Stimulated activated CD4-positive, alpha-beta T cell treated with anti-CD3 and anti-CD28 coated beads, TNF-alpha, amount 100 ng/mL, for 4 hours (primary cell): ENCODE results near the gene FYN.

Experiments
- DNase-seq, 3 experiments: peaks; one replicate each; pipeline ENCODE4 v3.0.0-alpha.2; 2020; ENCODE audit warnings: low read depth in 3 of 3

The FYN gene

GRCh38 chr6:111880181-111880888 is 7.1 kb upstream of the FYN start:
- no peak for DNase-seq

DNA sequence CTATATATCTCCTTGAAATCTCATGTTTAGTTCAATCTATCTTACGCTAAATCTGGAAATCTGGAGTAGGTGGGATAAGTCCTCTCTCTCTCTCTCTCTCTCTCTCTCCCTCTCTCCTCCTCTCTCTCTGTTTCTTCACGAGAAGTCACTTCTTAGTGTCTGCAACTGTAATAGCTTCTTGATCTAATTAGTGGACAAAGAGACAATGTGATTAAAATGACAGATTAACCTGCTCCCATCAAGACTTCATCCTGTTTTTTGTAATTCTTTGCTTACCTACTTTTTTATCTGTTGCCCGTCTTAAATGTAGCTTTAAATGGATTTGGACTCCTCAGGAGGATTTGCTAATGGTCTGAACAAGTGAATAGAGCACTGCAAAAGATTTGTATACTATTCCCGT is 2.5 kb upstream of the FYN start:
- DNase-seq: no peak

- peak in 2 of 3 experiments; percentile 56 to 58 for DNase-seq
These were observed 768 bp upstream of the FYN start for GRCh38 chr6:111874025-111874415.

- peak; percentile 53 to 58 (median 57) for DNase-seq
These were observed 663 bp downstream of the FYN start for GRCh38 chr6:111872401-111873177.

GRCh38 chr6:111871725-111872400 is 1.4 kb downstream of the FYN start:
- DNase-seq: no peak

DNA sequence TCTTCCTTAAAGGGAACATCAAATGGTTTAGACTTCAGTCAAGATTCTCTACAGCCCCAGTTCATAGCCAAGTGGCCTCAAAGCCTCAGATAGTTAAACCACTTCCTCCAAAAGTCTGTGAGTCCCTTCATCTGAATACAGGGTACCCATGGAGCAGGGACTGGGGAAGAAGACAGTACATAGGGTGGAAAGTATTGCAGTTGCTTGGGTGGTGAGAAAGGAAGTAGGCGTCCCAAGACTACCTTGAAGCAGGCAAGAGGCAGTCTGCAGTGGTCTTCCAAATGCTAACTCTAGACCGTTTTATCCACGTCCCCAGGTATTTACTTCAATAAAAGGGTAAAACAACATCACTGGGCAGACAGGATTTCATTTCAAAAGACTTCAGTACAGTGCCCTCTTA is 2.0 kb downstream of the FYN start:
- no peak for DNase-seq

DNA sequence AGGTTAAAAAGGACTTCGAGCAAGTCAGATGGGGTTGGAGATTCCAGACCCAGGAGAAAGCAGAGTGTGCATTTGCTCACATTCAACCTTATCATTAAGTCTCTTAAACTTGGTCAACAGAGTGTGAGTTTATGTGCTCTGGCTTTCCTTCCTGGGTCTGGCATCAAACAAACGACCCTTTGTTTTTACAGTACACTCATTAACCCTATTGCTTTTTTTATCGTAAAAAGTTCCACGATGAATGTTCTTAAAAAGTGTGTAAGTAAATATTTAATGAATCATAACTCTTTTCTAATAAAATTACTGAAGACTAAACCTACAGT is 2.5 kb downstream of the FYN start:
- DNase-seq: no peak

DNA sequence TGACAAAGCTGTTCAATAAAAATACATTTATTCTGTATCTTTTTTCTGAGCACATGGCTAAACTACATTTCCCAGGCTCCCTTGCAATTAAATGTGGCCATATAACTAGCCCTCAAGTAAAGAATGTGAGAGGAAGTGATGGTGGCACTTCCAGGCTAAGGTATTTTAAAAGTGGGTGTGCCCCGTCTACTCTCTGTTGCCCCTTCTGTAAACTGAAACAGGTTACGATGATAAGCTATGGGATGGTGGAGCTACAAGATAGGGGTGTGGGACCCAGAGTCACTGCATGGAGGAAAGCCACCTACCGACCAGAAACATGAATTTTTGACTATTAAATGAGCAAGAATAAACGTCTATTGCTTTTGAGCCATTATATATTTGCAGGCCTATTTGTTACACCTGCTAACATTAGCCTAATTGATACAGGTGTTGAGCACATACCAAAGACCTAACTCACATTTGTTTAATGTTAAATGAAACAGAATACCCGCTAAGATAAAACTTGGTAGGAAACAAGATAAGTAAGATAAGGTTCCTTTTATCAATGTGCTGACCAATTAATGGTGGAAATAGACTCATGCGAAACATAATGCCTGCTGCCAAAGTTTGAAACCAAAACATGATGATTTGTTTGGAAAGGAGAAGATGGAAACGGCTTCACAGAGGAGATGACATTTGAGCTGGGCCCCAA is 3.1 kb downstream of the FYN start:
- no peak for DNase-seq

DNA sequence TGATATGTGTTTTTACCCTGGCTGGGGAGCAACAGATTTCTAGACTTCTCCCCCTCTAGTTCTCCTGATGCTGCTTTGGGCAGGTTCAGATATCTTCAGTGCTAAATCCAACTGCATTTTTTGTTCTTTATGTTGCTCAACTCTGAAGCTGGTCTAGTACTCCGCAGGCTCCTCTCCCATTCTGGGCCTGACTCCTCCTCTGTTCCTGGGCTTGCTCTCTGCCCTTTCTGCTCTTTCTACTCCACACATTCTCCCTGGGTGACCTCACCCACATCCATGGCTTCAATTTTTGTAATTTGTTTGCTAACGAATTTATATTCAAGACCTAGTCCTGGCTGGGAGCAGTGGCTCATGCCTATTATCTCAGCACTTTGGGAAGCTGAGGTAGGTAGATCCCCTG is 6.4 kb downstream of the FYN start:
- no peak for DNase-seq

DNA sequence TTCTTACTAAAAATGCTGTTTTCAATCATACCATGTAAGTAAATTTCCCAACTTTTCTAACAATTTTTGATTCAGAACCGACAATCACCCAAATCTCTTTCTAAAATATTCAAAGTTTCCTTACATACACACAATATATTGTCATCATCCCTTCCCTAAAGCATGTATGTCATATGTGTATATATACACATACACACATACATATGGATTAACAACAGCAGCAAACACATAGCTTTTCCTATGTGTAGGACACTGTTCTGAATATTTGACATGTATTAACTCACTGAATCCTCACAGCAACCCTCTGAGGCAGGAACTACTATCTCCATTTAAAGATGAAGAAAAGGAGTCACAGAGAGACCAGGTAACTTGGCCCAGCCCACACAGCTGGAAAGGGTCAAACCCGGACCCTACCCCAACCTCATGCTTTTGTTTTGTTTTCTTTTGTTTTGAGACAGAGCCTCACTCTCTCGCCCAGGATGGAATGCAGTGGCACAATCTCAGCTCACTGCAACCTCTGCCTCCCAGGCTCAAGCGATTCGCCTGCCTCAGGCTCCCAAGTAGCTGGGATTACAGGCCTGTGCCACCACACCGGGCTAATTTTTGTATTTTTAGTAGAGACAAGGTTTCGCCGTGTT is 7.2 kb downstream of the FYN start:
- DNase-seq: no peak

DNA sequence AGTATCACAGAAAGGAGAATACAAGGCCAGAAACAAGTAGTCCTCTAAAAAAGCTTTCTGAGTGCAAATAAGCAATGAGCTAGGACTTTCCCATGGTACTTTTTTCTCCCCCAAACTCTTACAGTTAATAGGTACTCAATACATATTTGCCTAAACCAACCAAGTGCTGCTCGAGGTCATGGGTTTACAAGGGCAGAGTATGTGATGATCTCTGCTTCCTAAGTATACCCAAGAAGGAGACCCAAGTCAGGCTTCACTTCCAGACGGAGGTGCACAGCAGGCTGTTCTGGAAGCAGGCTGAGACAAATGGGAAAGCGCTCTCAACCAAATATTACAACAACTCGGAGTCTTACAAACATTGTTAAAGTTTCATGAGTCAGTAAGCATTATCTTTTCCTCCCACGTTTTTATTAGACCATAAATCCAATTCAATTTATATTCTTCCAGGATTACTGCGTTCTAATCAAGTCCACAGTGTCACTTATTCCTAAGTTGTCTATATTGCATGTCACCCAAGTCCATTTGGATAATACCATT is 8.1 kb downstream of the FYN start:
- no peak for DNase-seq

DNA sequence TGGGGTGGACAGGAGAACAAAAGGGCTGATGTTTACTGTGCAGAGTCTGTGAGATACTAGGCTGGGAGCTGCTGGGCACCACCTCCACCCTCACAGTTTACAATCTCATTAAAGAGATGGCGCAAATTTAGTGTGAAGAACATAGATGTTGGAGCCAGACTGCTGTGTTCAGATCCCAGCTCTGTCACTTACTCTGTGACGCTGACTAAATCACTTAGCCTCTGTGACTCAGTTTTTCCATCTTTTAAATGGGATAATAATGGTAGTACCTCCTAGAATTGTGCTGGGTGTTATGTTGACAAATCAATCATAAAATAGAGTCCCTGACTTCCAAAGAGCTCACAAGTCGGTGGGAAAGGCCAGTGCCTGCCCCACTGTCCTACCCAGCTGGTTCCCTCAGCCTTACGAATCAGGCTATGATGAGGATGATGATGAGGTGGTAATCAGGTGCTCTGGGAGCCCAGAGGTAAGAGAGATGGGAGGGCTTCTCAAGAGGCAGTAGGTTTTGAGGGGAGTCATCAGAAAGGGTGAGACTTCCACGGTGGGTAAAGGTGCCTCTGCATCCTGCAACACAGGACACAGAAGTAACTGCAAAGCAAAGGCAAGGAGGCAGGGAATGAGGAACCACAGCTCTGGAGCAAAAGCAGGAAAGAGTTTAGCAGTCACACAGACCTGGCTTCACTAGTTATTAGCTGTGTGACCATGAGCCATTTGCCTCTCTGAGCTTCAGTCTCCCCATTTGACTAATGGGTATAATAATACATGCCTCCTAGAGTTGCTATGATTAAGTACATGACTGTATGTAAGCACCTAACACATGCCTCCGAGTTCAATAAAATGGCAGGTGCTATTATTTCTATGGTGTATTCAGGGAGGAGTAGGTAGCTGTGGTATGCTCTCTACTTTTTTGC is 8.9 kb downstream of the FYN start:
- DNase-seq: no peak

DNA sequence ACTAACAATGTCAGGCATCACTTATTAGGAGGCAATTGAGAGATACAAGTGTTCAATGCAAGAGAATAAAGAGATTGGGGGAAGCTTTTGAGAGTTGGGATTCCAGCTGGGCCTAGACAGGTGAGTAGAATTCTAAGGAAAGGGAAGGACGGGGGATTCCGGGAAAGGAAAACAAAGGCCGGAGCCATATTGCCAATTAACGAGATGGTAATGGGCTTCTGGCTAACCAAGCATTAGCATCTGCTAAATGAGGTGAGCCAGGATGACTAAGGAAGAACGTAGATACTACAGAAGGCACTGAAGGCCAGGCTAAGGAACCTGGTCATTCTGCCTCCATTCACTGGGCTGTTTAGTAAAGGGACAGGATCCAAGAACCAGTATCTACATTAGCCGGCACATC is 10.5 kb downstream of the FYN start:
- no peak for DNase-seq

DNA sequence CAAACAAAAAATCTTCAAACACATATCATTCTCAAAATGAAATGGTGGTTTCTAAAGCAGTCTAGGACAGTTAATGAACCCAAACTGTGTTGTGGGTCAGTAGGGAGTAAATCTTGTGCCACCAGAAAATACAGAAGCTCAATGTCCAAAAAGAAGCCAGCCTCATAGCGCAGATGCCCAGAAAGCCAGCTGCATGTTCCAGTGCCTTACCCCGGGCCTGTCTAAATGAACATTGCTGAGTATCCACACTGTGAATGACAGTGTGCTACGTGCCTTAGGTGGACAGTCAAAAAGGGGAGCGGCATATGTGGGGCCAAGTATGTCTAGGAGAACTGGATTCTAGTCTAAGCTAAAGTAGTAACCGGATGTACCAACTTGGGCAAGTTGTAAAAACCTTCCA is 10.9 kb downstream of the FYN start:
- DNase-seq: no peak

DNA sequence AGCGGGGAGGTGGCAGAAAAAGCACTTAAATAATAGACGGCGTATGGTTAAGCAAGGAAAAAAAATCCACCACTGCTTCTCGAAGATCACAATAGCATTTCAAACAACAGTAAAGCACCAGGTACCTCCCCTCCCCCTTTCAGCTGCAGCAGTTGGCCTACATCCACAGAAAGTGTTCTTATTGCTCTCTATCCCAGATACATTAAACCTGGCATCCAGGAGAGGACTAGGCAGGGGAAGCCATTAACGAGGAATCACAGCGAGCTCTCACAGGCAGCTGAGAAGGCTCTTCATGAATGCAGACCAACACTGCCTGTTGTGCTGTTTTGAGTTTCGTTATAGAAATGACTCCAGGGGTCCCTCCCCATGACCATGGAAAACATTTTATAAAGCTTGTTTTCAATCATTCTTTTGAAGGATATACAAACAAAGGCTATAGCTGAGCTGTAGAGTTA is 11.8 kb downstream of the FYN start:
- DNase-seq: no peak

GRCh38 chr6:111858347-111858746 is 14.9 kb downstream of the FYN start:
- no peak for DNase-seq

DNA sequence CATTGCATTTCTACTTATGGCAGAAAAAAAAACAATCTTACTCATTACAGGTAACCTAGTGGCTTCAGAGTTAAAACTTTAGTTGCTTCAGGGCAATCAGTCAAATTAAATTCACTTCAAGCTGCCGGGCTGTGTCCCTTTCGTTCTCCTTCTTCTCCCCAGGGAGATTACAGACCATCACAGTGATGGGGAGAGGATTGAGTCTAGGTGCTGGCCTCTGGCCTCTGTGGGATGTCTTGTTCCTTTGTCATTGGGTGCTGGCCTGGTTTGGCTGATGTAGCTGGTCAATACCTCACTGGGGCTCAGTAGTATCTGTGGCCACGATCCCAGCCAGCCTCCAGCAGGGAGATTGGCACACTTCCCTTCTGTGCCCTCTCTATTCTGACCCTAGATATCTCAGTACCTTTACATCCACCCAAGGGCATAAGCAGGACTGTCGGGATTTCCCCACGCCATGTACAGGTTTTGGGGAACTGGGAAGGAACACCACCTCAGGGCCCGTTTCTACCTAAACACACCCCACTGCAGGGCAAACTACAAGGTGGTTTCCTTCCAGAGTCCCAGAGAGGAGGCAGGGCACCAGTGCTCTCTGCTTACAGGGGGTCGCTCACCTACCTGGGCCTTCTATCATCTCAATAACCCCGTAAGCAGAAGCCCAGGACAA is 15.4 kb downstream of the FYN start:
- no peak for DNase-seq

DNA sequence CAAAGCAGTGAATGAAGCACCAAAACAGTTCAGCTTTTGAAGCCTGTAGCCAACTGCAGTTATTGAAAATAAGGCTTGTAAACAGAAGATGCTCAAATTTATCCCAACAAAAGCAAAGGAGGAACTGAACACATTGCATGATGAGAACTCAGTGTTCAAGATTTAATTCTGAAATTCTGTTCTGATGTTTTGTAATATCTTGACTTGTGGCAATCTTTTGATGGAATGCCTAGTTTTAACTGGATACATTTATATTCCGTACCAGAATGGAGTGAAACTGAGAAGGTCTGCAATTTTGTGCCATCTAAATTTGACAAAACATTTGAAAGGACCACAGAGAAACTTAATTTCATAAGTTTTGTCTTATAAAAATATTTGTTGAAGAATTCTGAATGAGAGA is 17.5 kb downstream of the FYN start:
- no peak for DNase-seq

DNA sequence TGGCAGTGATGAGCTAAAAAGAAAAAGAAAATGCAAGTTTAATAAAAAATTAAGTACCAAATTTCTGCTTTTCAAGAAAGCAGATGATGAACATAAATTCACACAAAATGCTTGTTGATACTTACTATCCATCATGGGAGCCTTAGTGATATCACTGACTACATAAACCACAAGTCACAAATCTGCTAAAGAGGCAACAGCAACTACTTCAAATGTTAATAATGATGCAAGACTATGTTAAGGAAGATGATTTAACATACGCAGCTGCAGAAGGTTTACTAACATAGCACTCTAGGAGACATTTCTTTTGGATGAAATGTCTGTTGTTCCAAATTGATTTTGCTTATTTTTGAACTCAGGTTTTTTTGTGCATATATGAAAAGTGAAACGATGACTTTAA is 18.6 kb downstream of the FYN start:
- no peak for DNase-seq

DNA sequence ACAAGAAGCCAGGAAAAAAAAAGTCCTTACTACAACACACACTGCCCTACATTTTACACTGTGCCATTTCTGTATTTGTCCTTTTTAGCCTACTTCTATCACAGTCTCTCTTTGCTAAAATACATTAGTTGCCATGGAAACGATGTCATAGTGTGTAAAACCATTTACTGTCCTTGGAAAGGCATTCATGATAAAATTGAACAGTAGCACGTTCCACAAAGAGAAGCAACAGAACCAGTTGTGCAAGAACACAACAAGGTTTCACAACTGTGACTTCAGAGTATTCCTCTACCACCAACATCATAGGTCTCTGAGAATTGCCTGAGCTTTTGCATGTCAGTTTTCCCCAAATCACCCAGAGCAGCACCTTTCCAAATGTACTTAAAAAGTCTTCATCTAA is 20.5 kb downstream of the FYN start:
- DNase-seq: no peak
